OCI-LY1 (cell line): ENCODE data around the gene NT5DC1.

Experiments used
- H2AFZ ChIP-seq: fragments of 200-600 bp; sonication (generic), shearing (Covaris generic); 2 replicates; pipeline ENCODE4 v1.6.0; 2014; ENCODE audit warnings: antibody characterized with exemption, mild to moderate bottlenecking, low read length
- H3F3A ChIP-seq: fragments of 200-600 bp; sonication (generic), shearing (Covaris generic); 2 replicates; pipeline ENCODE4 v1.6.0; 2014; ENCODE audit warnings: mild to moderate bottlenecking, antibody characterized with exemption, low read length, moderate library complexity; ENCODE audit not compliant: insufficient read depth
- H3K27ac ChIP-seq: fragments of 200-600 bp; sonication (generic); 2 replicates; pipeline ENCODE4 v1.5.1; 2014; ENCODE audit warnings: low read length, mixed run types, mild to moderate bottlenecking, low read depth; ENCODE audit not compliant: poor library complexity, severe bottlenecking
- H3K27me3 ChIP-seq: fragments of 200-600 bp; sonication (generic); 2 replicates; pipeline ENCODE4 v1.6.0; 2014; ENCODE audit warnings: antibody characterized with exemption, mild to moderate bottlenecking, low read length, moderate library complexity; ENCODE audit not compliant: insufficient read depth
- H3K36me3 ChIP-seq: fragments of 200-600 bp; sonication (generic); 2 replicates; pipeline ENCODE4 v1.6.1; 2014; ENCODE audit warnings: mild to moderate bottlenecking, antibody characterized with exemption, low read length, moderate library complexity, mixed read lengths; ENCODE audit not compliant: insufficient read depth
- H3K4me1 ChIP-seq: fragments of 200-600 bp; sonication (generic); 2 replicates; pipeline ENCODE4 v1.5.1; 2014; ENCODE audit warnings: mild to moderate bottlenecking, low read length, moderate library complexity; ENCODE audit not compliant: insufficient read depth, severe bottlenecking
- H3K4me2 ChIP-seq: fragments of 200-600 bp; sonication (generic), shearing (Covaris generic); 2 replicates; pipeline ENCODE4 v1.6.1; 2014; ENCODE audit warnings: low read length
- H3K4me3 ChIP-seq: fragments of 200-600 bp; sonication (generic); 2 replicates; pipeline ENCODE4 v1.5.1; 2014; ENCODE audit warnings: low read length, low read depth, mild to moderate bottlenecking, mixed read lengths; ENCODE audit not compliant: poor library complexity, severe bottlenecking
- H3K79me2 ChIP-seq: fragments of 200-600 bp; shearing (Covaris generic); 2 replicates; pipeline ENCODE4 v1.6.1; 2016; ENCODE audit warnings: mixed run types, low read length, mixed read lengths; ENCODE audit not compliant: insufficient read depth
- H3K9ac ChIP-seq: fragments of 200-600 bp; sonication (generic), shearing (Covaris generic); 2 replicates; pipeline ENCODE4 v1.6.1; 2014; ENCODE audit warnings: mild to moderate bottlenecking, low read length, mixed read lengths
- H3K9me2 ChIP-seq: fragments of 200-600 bp; sonication (generic), shearing (Covaris generic); 2 replicates; pipeline ENCODE4 v1.6.1; 2014; ENCODE audit warnings: low read depth, mild to moderate bottlenecking, low read length, mixed read lengths
- H3K9me3 ChIP-seq: fragments of 200-600 bp; shearing (Covaris generic); 2 replicates; pipeline ENCODE4 v1.6.1; 2014; ENCODE audit warnings: low read length, mixed read lengths
- H4K20me1 ChIP-seq: fragments of 200-600 bp; sonication (generic), shearing (Covaris generic); 2 replicates; pipeline ENCODE4 v1.6.0; 2016; ENCODE audit warnings: mild to moderate bottlenecking, low read length; ENCODE audit not compliant: insufficient read depth
- EZH2 ChIP-seq: fragments of 200-600 bp; sonication (generic), shearing (Covaris generic); IDR thresholded peaks from 2 replicates; pipeline ENCODE4 v1.8.0; 2017; ENCODE audit warnings: borderline replicate concordance, mixed run types, mild to moderate bottlenecking, antibody characterized with exemption, low read length, moderate library complexity, mixed read lengths
- TF ChIP-seq, protein P1 (sequence below): fragments of 200-600 bp; sonication (generic), shearing (Covaris generic); IDR thresholded peaks from 2 replicates; pipeline ENCODE4 v1.5.1; 2017; ENCODE audit warnings: mild to moderate bottlenecking, antibody characterized with exemption, low read length, moderate library complexity, mixed read lengths

The NT5DC1 gene

DNA sequence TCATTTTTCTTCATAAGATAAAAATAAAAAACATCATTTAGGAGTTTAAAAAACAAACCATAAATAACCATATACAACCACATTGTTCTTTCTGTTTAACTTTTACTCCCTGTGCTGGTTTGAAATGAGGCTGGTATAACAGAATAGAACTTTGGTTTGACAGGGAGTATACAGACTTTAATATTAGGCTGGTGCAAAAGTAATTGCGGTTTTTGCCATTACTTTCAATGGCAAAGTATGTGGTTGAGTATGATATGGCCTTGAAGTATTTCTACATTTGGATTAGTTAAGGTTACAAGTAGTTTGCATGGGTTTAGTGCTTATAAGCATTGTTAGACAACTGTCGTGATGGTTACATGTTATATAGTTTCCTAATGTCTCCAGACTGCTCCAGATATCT, 54.2 kb downstream of the NT5DC1 start:
- Histone ChIP-seq H3K36me3 (no peaks in the 10 kb centered on the region), H3K4me2 (no peak overlapping the region), H3K9ac (no peak overlapping the region), H3K4me1 (no peaks in the 10 kb centered on the region), H3K27ac (no peak overlapping the region), H4K20me1 (no peaks in the 10 kb centered on the region), H3F3A (no peaks in the 10 kb centered on the region), H3K27me3 (no peaks in the 10 kb centered on the region), H2AFZ (no peak overlapping the region), H3K4me3 (no peak overlapping the region), H3K79me2 (no peaks in the 10 kb centered on the region), H3K9me2 (no peaks in the 10 kb centered on the region), H3K9me3 (no peaks in the 10 kb centered on the region)
- TF ChIP-seq, protein P1, sequence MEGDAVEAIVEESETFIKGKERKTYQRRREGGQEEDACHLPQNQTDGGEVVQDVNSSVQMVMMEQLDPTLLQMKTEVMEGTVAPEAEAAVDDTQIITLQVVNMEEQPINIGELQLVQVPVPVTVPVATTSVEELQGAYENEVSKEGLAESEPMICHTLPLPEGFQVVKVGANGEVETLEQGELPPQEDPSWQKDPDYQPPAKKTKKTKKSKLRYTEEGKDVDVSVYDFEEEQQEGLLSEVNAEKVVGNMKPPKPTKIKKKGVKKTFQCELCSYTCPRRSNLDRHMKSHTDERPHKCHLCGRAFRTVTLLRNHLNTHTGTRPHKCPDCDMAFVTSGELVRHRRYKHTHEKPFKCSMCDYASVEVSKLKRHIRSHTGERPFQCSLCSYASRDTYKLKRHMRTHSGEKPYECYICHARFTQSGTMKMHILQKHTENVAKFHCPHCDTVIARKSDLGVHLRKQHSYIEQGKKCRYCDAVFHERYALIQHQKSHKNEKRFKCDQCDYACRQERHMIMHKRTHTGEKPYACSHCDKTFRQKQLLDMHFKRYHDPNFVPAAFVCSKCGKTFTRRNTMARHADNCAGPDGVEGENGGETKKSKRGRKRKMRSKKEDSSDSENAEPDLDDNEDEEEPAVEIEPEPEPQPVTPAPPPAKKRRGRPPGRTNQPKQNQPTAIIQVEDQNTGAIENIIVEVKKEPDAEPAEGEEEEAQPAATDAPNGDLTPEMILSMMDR, result no peak
- TF ChIP-seq EZH2, result no peak

DNA sequence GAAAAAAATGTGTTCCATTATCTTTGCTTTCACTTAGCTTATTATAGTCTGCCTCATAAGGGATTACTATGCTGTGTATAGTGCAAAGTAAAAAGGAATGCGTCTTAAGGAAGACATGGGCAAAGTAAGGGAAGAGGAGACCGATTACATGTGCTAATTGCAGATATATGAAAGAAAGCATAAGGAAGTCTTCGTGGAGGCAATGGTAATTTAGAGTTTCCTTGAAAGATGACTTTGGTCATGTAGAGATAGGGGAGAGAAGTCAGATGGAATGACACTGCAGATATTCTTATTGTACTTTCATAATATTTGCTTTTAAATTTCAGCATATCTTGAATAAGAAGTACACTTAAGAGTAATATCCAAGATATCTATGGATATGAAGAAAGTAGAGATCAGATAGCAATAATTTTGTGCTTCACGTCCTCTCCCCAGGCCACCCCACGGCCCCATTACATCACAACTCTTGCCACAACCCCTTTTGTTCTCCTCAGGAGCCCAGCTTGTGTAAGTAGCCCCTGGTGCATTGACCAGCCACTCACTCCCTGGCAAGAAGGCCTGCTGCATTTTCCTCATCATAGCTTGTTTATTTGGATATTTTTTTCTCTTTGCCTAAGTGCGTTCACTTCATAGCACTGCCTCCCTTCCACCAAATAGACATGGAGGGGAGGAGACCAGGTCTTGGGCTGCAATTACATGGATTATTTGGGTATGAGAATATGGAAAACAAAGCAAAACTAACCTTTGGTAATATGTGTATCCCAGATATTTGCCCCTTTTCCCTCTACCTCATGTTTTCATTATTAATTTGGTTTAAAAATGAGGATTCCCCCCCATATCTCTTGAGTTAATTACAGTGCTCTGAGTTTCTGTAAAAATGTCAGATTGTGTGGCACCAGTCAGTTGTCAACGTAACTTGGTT, 56.0 kb downstream of the NT5DC1 start:
- no peak overlapping the region for H3K27ac ChIP-seq
- no peak for TF ChIP-seq EZH2
- TF ChIP-seq, protein P1, result no peak
- H3K36me3 ChIP-seq, result no peaks in the 10 kb centered on the region
- H3K79me2 ChIP-seq, result no peaks in the 10 kb centered on the region
- H3F3A ChIP-seq, result no peaks in the 10 kb centered on the region
- H3K4me3 ChIP-seq, result no peak overlapping the region
- H3K9me3 ChIP-seq, result no peaks in the 10 kb centered on the region
- H3K4me2 ChIP-seq, result no peak overlapping the region
- H4K20me1 ChIP-seq, result no peaks in the 10 kb centered on the region
- H2AFZ ChIP-seq, result no peak overlapping the region
- H3K9ac ChIP-seq, result no peak overlapping the region
- H3K27me3 ChIP-seq, result no peaks in the 10 kb centered on the region
- H3K9me2 ChIP-seq, result no peaks in the 10 kb centered on the region
- H3K4me1 ChIP-seq, result no peaks in the 10 kb centered on the region

DNA sequence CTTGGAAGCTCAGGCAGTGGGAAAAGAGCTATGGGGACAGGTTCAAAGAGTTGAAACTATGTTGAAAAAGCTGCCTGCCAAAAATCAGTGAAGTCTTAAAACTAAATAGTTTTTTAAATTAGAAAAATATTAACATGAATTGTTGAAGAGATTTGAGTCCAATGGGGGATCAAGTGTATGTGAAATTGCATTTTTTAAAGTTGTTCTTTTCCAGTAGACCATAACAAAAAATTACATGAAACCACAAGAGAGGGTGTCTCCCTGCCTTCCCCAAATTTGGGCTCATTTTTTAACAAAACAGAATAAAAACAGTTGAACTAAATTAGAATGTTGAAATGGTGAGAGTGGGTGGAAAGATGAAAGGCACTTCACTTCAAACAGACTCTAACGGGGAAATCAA, 56.7 kb downstream of the NT5DC1 start:
- no peaks in the 10 kb centered on the region for H3K9me2 ChIP-seq
- no peak overlapping the region for H2AFZ ChIP-seq
- no peaks in the 10 kb centered on the region for H3K79me2 ChIP-seq
- H4K20me1 ChIP-seq, result no peaks in the 10 kb centered on the region
- no peaks in the 10 kb centered on the region for H3K4me1 ChIP-seq
- H3K36me3 ChIP-seq, result no peaks in the 10 kb centered on the region
- H3F3A ChIP-seq, result no peaks in the 10 kb centered on the region
- TF ChIP-seq, protein P1, result no peak
- H3K9ac ChIP-seq, result no peak overlapping the region
- H3K4me3 ChIP-seq, result no peak overlapping the region
- no peaks in the 10 kb centered on the region for H3K9me3 ChIP-seq
- no peak overlapping the region for H3K4me2 ChIP-seq
- no peak overlapping the region for H3K27ac ChIP-seq
- H3K27me3 ChIP-seq, result no peaks in the 10 kb centered on the region
